Activated T-helper 2 cell treated with anti-CD3 and anti-CD28 coated beads, Interferon-gamma antibody, Interleukin-2, Interleukin-4, amounts not matched to agents 10 μg/mL and 5 μg/mL and 100 μg/mL, durations not matched to agents 14 hours and 24 hours and 36 hours (primary cell): Measurements from ENCODE around the gene MED12. TPM values are rescaled to one million over a fixed set of nuclear protein-coding genes. Genes with fewer than 3 reads are reported as not detected.
A peak's percentile ranks its signal among the peaks of the same experiment; 100 is the strongest.

Experiments used
- DNase-seq: peaks from one replicate; pipeline ENCODE4 v3.0.0; 2021; ENCODE audit warnings: low spot score
- H3K27ac Mint-ChIP-seq: one replicate; pipeline ENCODE4 v1.8.0; 2021; ENCODE audit warnings: mixed read lengths
- H3K27me3 Mint-ChIP-seq: one replicate; pipeline ENCODE4 v1.8.0; 2021; ENCODE audit warnings: low read depth, mixed read lengths
- H3K36me3 Mint-ChIP-seq: one replicate; pipeline ENCODE4 v1.8.0; 2021; ENCODE audit warnings: low read depth, mixed read lengths
- H3K4me1 Mint-ChIP-seq: one replicate; pipeline ENCODE4 v1.8.0; 2021; ENCODE audit warnings: low read depth, mixed read lengths
- H3K4me3 Mint-ChIP-seq: one replicate; pipeline ENCODE4 v1.8.0; 2021; ENCODE audit warnings: low read depth, mild to moderate bottlenecking, moderate library complexity, mixed read lengths
- H3K9me3 Mint-ChIP-seq: one replicate; pipeline ENCODE4 v1.8.0; 2021; ENCODE audit warnings: mixed read lengths
- intact Hi-C: fragments of 100-400 bp; cut with micrococcal nuclease; formaldehyde crosslinking; loops from one replicate; pipeline ENCODE4 v1.15.1; 2023
- total RNA-seq: library from RNA; stranded (reverse); gene quantifications from 2 replicates; pipeline ENCODE4 v1.2.3, GENCODE V29; 2022

Gene MED12
- total RNA-seq, 1 donor from 2014 or later: 71.1 TPM

DNA sequence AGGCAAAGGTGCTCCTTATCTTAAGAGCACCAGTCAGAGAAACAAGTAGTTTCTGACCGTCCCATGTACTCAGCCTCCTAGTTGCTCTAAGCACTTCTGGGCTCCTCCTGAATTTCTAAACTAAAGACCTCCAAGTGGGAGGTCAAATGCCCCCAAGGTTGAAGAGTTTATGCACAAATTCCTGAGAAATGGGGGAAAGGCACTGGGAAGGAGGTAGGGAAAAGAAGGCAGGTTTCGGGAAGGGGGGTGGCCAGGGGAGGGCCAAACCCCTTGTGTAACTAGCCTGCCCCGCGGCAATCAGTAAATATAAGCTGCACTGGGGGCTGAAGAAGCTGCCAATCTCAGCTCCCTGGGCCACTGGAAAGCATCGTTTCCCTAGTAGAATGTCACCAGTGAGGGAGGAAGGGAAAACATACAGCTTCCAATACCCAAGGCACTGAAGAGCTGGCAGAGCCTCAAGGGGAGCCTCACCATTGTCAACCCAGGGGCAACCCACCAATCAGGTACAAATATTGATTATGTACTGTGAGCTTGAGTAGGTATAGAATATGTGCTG, 19.4 kb upstream of the MED12 start:
- H3K27ac Mint-ChIP-seq: no peak overlapping the region
- no peaks in the 10 kb centered on the region for H3K27me3 Mint-ChIP-seq
- H3K36me3 Mint-ChIP-seq: peaks cover 6% of the 10 kb centered on the region
- H3K4me3 Mint-ChIP-seq: no peak overlapping the region
- no peaks in the 10 kb centered on the region for H3K9me3 Mint-ChIP-seq
- peaks cover 39% of the 10 kb centered on the region for H3K4me1 Mint-ChIP-seq
- no peak for DNase-seq
- intact Hi-C loops: loop anchor here (1.0 to 5.0 kb wide), 2 partner anchors 30 to 83 kb away; no protein-coding TSS in a partner anchor

DNA sequence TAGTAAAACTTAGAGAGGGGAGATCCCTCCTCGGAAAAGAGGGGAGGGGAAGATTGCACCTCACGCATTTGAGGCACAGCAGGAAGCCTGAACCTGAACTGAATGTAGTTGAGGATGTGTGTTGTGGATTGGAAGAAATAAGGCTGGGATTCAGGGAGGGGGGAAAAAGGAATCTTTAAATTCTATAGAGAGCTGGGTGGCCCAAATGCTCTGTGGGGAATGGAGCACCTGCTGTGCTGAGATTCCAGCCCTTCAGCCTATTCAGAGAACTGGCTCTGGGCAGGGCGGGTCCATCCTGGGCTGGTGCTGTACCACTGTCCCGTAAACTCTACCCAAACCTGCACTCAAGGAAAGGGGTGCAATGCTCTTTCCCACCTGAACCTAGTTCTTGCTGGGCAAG, 18.7 kb upstream of the MED12 start:
- Mint-ChIP-seq H3K4me1 (peaks cover 46% of the 10 kb centered on the region), H3K9me3 (no peaks in the 10 kb centered on the region), H3K36me3 (peaks cover 13% of the 10 kb centered on the region), H3K27ac (no peak overlapping the region), H3K4me3 (no peak overlapping the region), H3K27me3 (no peaks in the 10 kb centered on the region)
- intact Hi-C loops: loop anchor here (5.0 kb wide), 2 partner anchors 83 to 433 kb away; partner anchors contain the start of gene OGT
- DNase-seq: no peak

DNA sequence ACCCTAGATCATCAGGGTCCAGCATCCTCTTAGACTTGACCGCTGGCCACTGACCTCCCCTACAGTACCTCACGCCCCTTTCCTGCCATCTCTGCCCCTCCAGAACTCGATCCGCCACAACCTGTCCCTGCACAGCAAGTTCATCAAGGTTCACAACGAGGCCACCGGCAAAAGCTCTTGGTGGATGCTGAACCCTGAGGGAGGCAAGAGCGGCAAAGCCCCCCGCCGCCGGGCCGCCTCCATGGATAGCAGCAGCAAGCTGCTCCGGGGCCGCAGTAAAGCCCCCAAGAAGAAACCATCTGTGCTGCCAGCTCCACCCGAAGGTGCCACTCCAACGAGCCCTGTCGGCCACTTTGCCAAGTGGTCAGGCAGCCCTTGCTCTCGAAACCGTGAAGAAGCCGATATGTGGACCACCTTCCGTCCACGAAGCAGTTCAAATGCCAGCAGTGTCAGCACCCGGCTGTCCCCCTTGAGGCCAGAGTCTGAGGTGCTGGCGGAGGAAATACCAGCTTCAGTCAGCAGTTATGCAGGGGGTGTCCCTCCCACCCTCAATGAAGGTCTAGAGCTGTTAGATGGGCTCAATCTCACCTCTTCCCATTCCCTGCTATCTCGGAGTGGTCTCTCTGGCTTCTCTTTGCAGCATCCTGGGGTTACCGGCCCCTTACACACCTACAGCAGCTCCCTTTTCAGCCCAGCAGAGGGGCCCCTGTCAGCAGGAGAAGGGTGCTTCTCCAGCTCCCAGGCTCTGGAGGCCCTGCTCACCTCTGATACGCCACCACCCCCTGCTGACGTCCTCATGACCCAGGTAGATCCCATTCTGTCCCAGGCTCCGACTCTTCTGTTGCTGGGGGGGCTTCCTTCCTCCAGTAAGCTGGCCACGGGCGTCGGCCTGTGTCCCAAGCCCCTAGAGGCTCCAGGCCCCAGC, 17.6 kb upstream of the MED12 start:
- Mint-ChIP-seq H3K9me3 (no peaks in the 10 kb centered on the region), H3K4me3 (no peak overlapping the region), H3K36me3 (peaks cover 21% of the 10 kb centered on the region), H3K27ac (peak overlapping the region; percentile 63), H3K27me3 (no peaks in the 10 kb centered on the region), H3K4me1 (peaks cover 45% of the 10 kb centered on the region)
- intact Hi-C loops: loop anchor here (5.0 kb wide), 1 partner anchor 431 kb away; the partner anchor contains the start of gene OGT
- DNase-seq: no peak

DNA sequence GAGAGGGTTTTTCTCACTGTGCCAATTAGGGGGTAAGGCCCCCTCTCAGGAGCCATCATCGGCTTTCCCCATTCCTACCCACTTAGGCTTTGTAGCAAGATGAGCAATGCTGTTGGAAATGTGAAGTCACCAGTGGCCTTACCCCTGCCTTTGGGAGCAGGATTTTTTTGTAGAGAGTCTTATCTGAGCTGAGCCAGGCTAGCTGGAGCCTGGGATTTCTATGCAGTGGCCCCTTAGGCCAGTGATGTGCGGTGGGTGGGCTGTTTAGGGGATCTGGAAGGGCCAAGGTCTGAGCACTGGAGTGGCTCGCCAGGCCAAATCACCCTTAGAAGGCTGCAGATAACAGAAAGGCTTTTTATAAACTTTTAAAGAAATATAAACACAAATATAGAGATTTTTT, 16.1 kb upstream of the MED12 start:
- H3K4me1 Mint-ChIP-seq: peaks cover 56% of the 10 kb centered on the region
- peaks cover 34% of the 10 kb centered on the region for H3K36me3 Mint-ChIP-seq
- H3K27ac Mint-ChIP-seq: peak overlapping the region; percentile 92
- no peaks in the 10 kb centered on the region for H3K27me3 Mint-ChIP-seq
- no peak overlapping the region for H3K4me3 Mint-ChIP-seq
- H3K9me3 Mint-ChIP-seq: no peaks in the 10 kb centered on the region
- intact Hi-C loops: loop anchor here (2.0 to 5.0 kb wide), 2 partner anchors 17 to 430 kb away; partner anchors contain the start of genes MED12 and OGT
- DNase-seq: no peak

DNA sequence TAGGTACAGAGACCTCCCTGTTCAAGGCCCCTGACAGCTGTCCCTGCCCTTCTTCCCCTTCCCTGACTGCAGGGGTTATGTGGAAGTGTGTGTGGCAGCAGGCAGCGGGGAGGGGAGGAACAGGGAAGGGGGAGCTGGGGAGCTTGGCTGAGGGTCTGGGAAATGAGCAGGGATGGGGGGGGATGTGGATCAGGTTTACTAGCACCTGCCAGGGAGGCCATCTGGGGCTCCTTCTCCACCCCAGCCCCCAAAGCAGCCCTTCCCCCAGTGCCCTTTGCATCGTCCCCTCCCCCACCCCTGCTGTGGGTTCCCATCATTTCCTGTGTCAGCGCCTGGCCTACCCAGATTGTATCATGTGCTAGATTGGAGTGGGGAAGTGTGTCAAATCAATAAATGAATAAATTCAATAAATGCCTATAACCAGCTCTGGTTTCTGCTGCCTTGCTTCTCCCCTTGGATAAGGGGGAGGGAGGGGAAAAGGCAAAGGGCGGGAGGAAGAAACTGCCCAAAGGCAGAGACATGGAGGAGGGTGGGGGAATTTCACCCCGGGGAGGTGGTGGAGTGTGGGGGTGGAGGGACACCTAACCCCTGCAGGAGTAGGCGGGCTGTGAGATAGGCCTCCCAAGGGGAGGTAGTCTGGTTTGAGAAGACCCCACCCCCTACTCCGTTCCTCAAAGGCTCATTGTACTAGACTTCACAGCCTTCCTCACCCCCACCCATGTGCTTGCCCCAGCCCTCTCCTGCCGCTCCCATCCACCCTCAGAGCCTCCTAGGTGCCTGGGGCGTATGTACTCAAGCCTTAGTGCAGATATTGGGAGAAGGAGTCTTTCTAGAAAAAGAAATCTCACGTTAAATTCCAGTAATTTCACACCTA, 15.0 kb upstream of the MED12 start:
- H3K9me3 Mint-ChIP-seq: no peaks in the 10 kb centered on the region
- H3K27ac Mint-ChIP-seq: peak overlapping the region; percentile 92
- peaks cover 44% of the 10 kb centered on the region for H3K36me3 Mint-ChIP-seq
- intact Hi-C loops: loop anchor here (1.0 to 5.0 kb wide), 3 partner anchors 8 to 429 kb away; partner anchors contain the start of genes IL2RG, MED12 and OGT
- no peak for DNase-seq
- peak overlapping the region; percentile 82 for H3K4me3 Mint-ChIP-seq
- H3K4me1 Mint-ChIP-seq: peaks cover 59% of the 10 kb centered on the region
- no peaks in the 10 kb centered on the region for H3K27me3 Mint-ChIP-seq

DNA sequence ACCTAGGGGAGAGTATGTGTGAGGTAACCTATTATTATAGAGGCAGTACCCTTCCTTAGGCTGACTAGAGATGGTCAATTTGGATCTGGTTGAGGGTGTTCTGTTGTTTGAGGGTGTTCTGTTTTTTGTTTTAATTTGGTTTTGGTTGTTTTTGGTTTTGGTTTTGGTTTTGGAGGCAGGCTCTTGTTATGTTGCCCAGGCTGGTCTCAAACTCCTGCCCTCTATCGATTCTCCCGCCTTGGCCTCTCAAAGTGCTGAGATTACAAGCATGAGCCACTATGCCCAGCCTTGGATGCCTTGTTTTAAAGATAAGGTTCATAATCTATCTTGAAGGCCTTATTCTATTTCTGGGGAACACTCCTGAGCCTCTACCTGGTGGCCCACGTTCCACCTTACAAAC, 12.8 kb upstream of the MED12 start:
- H3K36me3 Mint-ChIP-seq: peaks cover 67% of the 10 kb centered on the region
- intact Hi-C loops: no loop called here
- DNase-seq: no peak

DNA sequence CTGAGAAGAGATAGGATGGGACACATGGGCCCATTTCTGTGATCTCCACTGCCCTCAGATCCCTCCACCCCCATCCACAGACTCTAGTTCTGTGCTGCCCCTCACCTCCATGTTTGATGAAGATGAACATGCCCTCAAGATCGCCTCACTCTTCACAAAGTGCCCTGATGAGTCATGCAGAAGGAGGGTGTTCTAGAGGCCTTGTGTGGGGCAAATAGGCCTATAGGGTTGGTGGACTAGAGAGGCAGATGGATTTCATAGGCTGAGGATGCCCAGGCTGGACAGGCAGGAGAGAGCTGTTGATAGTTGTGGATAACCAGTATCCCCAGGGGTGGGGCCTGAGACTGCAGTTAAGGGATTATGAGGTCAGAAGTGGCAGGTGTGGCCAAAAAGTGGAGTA, 12.0 kb upstream of the MED12 start, which contains the start of gene CXorf65:
Gene CXorf65, minus strand, starts transcription at position 314 of the 400 bp plus-strand sequence. Its CDS starts 184 bp downstream, at position 130.
- no peaks in the 10 kb centered on the region for H3K9me3 Mint-ChIP-seq
- peaks cover 61% of the 10 kb centered on the region for H3K4me1 Mint-ChIP-seq
- intact Hi-C loops: no loop called here
- DNase-seq: no peak
- peak within 1 kb of the TSS; percentile 100 for H3K4me3 Mint-ChIP-seq
- no peaks in the 10 kb centered on the region for H3K27me3 Mint-ChIP-seq
- peak within 1 kb of the TSS; percentile 89 for H3K27ac Mint-ChIP-seq
- peaks cover 75% of the 10 kb centered on the region for H3K36me3 Mint-ChIP-seq

More for the DNA sequence above, 12.8 kb upstream of the MED12 start:
- H3K27ac Mint-ChIP-seq: peak overlapping the region; percentile 89
- no peaks in the 10 kb centered on the region for H3K9me3 Mint-ChIP-seq
- peak overlapping the region; percentile 17 for H3K4me3 Mint-ChIP-seq
- peaks cover 60% of the 10 kb centered on the region for H3K4me1 Mint-ChIP-seq
- no peaks in the 10 kb centered on the region for H3K27me3 Mint-ChIP-seq

DNA sequence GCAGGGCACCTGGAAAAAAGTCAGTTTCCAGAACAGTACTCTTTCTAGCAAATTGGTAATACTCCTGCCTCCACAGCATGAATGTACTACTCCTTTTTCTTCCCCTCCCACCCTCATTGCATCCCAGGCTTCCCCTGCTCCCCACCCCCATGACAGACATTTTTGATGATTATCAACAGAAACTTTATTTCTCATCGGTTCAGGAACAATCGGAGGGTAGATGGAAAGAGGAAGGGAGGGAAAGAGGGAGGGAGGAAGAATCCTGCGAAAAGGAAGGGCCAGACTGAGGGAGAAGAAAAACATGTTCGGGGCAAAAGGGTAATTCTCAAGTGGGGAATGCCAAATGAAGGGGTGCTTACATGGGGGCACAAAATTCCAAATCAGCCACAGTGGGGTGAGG, 11.2 kb upstream of the MED12 start:
- peak overlapping the region; percentile 85 for H3K27ac Mint-ChIP-seq
- no peaks in the 10 kb centered on the region for H3K9me3 Mint-ChIP-seq
- peaks cover 64% of the 10 kb centered on the region for H3K4me1 Mint-ChIP-seq
- DNase-seq: no peak
- intact Hi-C loops: no loop called here
- peaks cover 73% of the 10 kb centered on the region for H3K36me3 Mint-ChIP-seq
- peak overlapping the region; percentile 100 for H3K4me3 Mint-ChIP-seq
- no peaks in the 10 kb centered on the region for H3K27me3 Mint-ChIP-seq

DNA sequence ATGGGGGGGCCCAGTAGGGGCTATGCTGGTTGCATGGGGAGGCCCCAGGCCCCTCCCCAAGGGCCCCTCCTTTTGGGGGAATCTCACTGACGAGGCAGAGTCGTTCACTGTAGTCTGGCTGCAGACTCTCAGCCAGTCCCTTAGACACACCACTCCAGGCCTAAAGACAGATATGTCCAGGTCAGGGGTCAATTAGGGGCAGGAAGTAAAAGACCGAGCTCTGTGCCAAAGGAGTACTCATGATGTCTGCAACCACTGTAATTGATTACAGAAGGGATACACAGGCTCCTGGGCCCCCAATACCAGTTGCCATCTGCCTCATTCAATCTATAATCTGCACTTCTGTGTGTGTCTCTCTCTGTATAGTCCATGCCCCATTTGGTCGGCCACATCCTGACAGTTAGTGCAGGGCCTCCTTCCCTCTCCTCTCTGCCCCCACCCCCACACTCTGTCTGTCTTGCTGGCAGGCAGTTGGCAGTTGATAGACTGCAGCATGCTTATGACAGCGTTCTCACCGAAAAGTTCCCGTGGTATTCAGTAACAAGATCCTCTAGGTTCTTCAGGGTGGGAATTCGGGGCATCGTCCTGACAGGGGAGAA, 10.5 kb upstream of the MED12 start:
- Mint-ChIP-seq H3K36me3 (peaks cover 73% of the 10 kb centered on the region), H3K27me3 (no peaks in the 10 kb centered on the region), H3K27ac (peak overlapping the region; percentile 85), H3K9me3 (no peaks in the 10 kb centered on the region), H3K4me1 (peaks cover 62% of the 10 kb centered on the region), H3K4me3 (peak overlapping the region; percentile 100)
- DNase-seq: peak; percentile 44
- intact Hi-C loops: no loop called here

DNA sequence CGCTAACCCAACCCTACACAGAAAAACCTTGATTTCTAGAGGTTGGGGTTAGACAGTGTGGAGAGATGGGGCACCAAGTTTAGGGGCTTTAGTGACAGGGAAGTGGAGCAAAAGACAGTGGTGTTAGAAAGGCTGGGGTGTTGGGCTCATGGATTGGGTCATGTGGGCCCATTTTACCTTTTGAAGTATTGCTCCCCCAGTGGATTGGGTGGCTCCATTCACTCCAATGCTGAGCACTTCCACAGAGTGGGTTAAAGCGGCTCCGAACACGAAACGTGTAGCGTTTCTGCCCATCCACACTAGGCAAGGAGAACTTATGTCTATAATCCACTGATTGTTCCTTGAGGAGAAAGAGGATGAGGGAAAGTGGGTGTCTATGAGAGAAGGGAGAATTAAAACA, 9.3 kb upstream of the MED12 start:
- Mint-ChIP-seq H3K4me3 (peak overlapping the region; percentile 100), H3K36me3 (peaks cover 69% of the 10 kb centered on the region), H3K27ac (peak overlapping the region; percentile 85), H3K4me1 (peaks cover 55% of the 10 kb centered on the region), H3K9me3 (no peaks in the 10 kb centered on the region), H3K27me3 (no peaks in the 10 kb centered on the region)
- no peak for DNase-seq
- intact Hi-C loops: no loop called here

DNA sequence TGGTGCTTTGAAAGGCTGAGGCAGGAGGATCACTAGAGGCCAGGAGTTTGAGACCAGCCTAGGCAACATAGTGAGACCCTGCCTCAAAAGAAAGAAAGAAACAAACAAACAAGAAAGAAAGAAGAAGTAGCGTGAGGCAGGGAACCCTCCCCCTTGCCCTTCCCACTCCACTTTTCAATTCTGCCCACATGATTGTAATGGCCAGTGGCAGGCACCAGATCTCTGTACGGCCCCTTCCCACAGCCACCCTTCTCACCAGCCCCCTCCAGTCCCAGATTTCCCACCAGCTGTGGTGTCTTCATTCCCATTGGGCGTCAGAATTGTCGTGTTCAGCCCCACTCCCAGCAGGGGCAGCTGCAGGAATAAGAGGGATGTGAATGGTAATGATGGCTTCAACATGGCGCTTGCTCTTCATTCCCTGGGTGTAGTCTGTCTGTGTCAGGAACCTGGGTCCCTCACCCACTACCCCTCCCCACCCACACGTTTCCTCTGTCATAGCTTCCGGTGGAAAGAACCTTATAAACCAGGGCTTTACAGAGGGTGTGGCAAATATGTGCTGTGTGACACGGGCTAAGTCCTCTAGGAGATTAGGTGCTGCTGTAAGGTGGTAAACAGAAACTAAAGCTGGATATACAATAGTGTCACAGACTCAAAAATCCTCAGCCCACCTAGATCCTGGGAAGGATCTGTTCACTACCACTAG, 7.1 kb upstream of the MED12 start, which contains the start of gene IL2RG:
Gene IL2RG, minus strand, starts transcription at position 437 of the 703 bp plus-strand sequence. Its CDS starts 38 bp downstream, at position 399.
- H3K27me3 Mint-ChIP-seq: no peaks in the 10 kb centered on the region
- peak within 1 kb of the TSS; percentile 95 for H3K27ac Mint-ChIP-seq
- H3K9me3 Mint-ChIP-seq: no peaks in the 10 kb centered on the region
- peaks cover 50% of the 10 kb centered on the region for H3K36me3 Mint-ChIP-seq
- H3K4me1 Mint-ChIP-seq: peaks cover 39% of the 10 kb centered on the region
- peak; percentile 74 for DNase-seq
- H3K4me3 Mint-ChIP-seq: peak within 1 kb of the TSS; percentile 100
- intact Hi-C loops: loop anchor here (1.0 to 10.0 kb wide), 5 partner anchors 8 to 254 kb away; partner anchors contain the start of genes NONO, SNX12 and TAF1
